Tibial artery (tissue), 4 donors: Measurements from ENCODE around the gene MICU1.

Experiments
- DNase-seq, 2 donors: peaks; one replicate each; pipeline ENCODE4 v3.0.0-alpha.2; 2019
- H3K27ac ChIP-seq, 2 donors: fragments of 200-600 bp; sonication (generic) in 1 of 2; 1 replicate in 1 of 2; 2 replicates in 1 of 2; pipeline ENCODE4 v1.5.1; 2018 to 2019; ENCODE audit warnings: mild to moderate bottlenecking in 1 of 2
- H3K27me3 ChIP-seq, 2 donors: fragments of 200-600 bp; sonication (generic) in 1 of 2; one replicate each; pipeline versions ENCODE4 v1.5.1 to v1.6.0; 2016 to 2019
- H3K36me3 ChIP-seq, 3 donors: fragments of 200-600 bp; sonication (generic) in 2 of 3; one replicate each; pipeline ENCODE4 v1.5.1; 2016 to 2019; ENCODE audit warnings: mild to moderate bottlenecking in 2 of 3
- H3K4me1 ChIP-seq, 4 donors: fragments of 200-600 bp; sonication (generic) in 2 of 4; 1 replicate in 3 of 4; 2 replicates in 1 of 4; pipeline ENCODE4 v1.5.1; 2016 to 2019
- H3K4me3 ChIP-seq, 2 donors: fragments of 200-600 bp; sonication (generic) in 1 of 2; 1 replicate in 1 of 2; 2 replicates in 1 of 2; pipeline ENCODE4 v1.5.1; 2018 to 2019; ENCODE audit warnings: mild to moderate bottlenecking in 2 of 2
- H3K9me3 ChIP-seq, 3 donors: fragments of 200-600 bp; sonication (generic) in 1 of 3; one replicate each; pipeline ENCODE4 v1.5.1; 2016 to 2019
- CTCF ChIP-seq, 2 experiments: fragments of 200-600 bp in 1 of 2; fragments of 450-650 bp in 1 of 2; IDR thresholded peaks; one replicate each; pipeline ENCODE4 v1.5.1; 2017 to 2019; ENCODE audit warnings: antibody characterized with exemption in 2 of 2, mild to moderate bottlenecking in 1 of 2, moderate library complexity in 1 of 2
- intact Hi-C: fragments of 100-400 bp; cut with DNase I; formaldehyde crosslinking; loops from one replicate; pipeline ENCODE4 v1.15.0; 2023; ENCODE audit warnings: low total_unique reads

MICU1 gene

GRCh38 chr10:72466018-72466417 lies 159.9 kb downstream of the MICU1 start:
- no peak for TF ChIP-seq CTCF (IDR thresholded peaks at IDR 0.05)
- intact Hi-C loops, result no loop called here
- Histone ChIP-seq H3K4me1 (no peaks in the 10 kb centered on the region), H3K36me3 (peaks cover 0 to 16% (median 13%) of the 10 kb centered on the region in 3 donors), H3K4me3 (no peak overlapping the region), H3K9me3 (no peaks in the 10 kb centered on the region), H3K27ac (no peak overlapping the region), H3K27me3 (no peaks in the 10 kb centered on the region)
- no peak for DNase-seq

GRCh38 chr10:72464438-72464837 lies 161.4 kb downstream of the MICU1 start:
- peaks cover 0 to 5% (median 0%) of the 10 kb centered on the region in 3 donors for H3K36me3 ChIP-seq
- H3K4me1 ChIP-seq, result no peaks in the 10 kb centered on the region
- no peak overlapping the region for H3K27ac ChIP-seq
- TF ChIP-seq CTCF (IDR thresholded peaks at IDR 0.05), result no peak
- DNase-seq, result no peak
- no peaks in the 10 kb centered on the region for H3K27me3 ChIP-seq
- H3K9me3 ChIP-seq, result no peaks in the 10 kb centered on the region
- intact Hi-C loops, result no loop called here
- no peak overlapping the region for H3K4me3 ChIP-seq

GRCh38 chr10:72462261-72462660 lies 163.6 kb downstream of the MICU1 start:
- H3K9me3 ChIP-seq, result no peaks in the 10 kb centered on the region
- TF ChIP-seq CTCF (IDR thresholded peaks at IDR 0.05), result no peak
- H3K36me3 ChIP-seq, result peaks cover 0 to 5% (median 0%) of the 10 kb centered on the region in 3 donors
- no peak overlapping the region for H3K4me3 ChIP-seq
- H3K27me3 ChIP-seq, result no peaks in the 10 kb centered on the region
- H3K4me1 ChIP-seq, result no peaks in the 10 kb centered on the region
- intact Hi-C loops, result no loop called here
- DNase-seq, result no peak
- H3K27ac ChIP-seq, result no peak overlapping the region

GRCh38 chr10:72461085-72461484 lies 164.8 kb downstream of the MICU1 start:
- intact Hi-C loops, result no loop called here
- TF ChIP-seq CTCF (IDR thresholded peaks at IDR 0.05), result no peak
- Histone ChIP-seq H3K36me3 (peaks cover 0 to 5% (median 0%) of the 10 kb centered on the region in 3 donors), H3K4me3 (no peak overlapping the region), H3K9me3 (no peaks in the 10 kb centered on the region), H3K27ac (no peak overlapping the region), H3K27me3 (no peaks in the 10 kb centered on the region), H3K4me1 (no peaks in the 10 kb centered on the region)
- no peak for DNase-seq

- no peaks in the 10 kb centered on the region for H3K27me3 ChIP-seq
- no peaks in the 10 kb centered on the region for H3K9me3 ChIP-seq
- no peak for TF ChIP-seq CTCF (IDR thresholded peaks at IDR 0.05)
- no peak overlapping the region for H3K4me3 ChIP-seq
- no peaks in the 10 kb centered on the region for H3K4me1 ChIP-seq
- intact Hi-C loops, result no loop called here
- peaks cover 0 to 5% (median 0%) of the 10 kb centered on the region in 3 donors for H3K36me3 ChIP-seq
- no peak for DNase-seq
- H3K27ac ChIP-seq, result no peak overlapping the region
Measured at GRCh38 chr10:72460284-72460876, 165.5 kb downstream of the MICU1 start.

- Histone ChIP-seq H3K27me3 (no peaks in the 10 kb centered on the region), H3K36me3 (peaks cover 0 to 5% (median 0%) of the 10 kb centered on the region in 3 donors), H3K4me3 (no peak overlapping the region), H3K9me3 (no peaks in the 10 kb centered on the region), H3K4me1 (no peaks in the 10 kb centered on the region), H3K27ac (no peak overlapping the region)
- no peak for DNase-seq
- intact Hi-C loops, result no loop called here
- no peak for TF ChIP-seq CTCF (IDR thresholded peaks at IDR 0.05)
Measured at GRCh38 chr10:72459301-72459700, 166.6 kb downstream of the MICU1 start.
